HepG2 (cell line): ENCODE measurements around the gene FMNL2. TPM values are rescaled to one million over a fixed set of nuclear protein-coding genes. Genes with fewer than 3 reads are reported as not detected.

Source experiments
- KMT2A ChIP-seq: sonication (generic); formaldehyde crosslinking; IDR thresholded peaks from 2 replicates; pipeline ENCODE4 v1.4.0; 2020; ENCODE audit warnings: missing genetic modification reagents
- MED13 ChIP-seq: sonication (generic); formaldehyde crosslinking; IDR thresholded peaks from 2 replicates; pipeline ENCODE4 v1.5.0; 2020; ENCODE audit warnings: missing genetic modification reagents
- MED8 ChIP-seq: sonication (generic); formaldehyde crosslinking; IDR thresholded peaks from 2 replicates; pipeline ENCODE4 v1.8.1; 2023; ENCODE audit warnings: mild to moderate bottlenecking, missing genetic modification reagents; ENCODE audit not compliant: insufficient replicate concordance
- MIER3 ChIP-seq: IDR thresholded peaks from 2 replicates; pipeline ENCODE4 v1.6.1; 2016; ENCODE audit warnings: missing compliant biosample characterization, borderline replicate concordance
- NFYB ChIP-seq: sonication (generic); formaldehyde crosslinking; IDR thresholded peaks from 2 replicates; pipeline ENCODE4 v1.4.0; 2020; ENCODE audit warnings: missing genetic modification reagents
- NPAS2 ChIP-seq: sonication (generic); formaldehyde crosslinking; IDR thresholded peaks from 2 replicates; pipeline ENCODE4 v1.8.0; 2022; ENCODE audit warnings: mild to moderate bottlenecking, missing genetic modification reagents, borderline replicate concordance
- ONECUT2 ChIP-seq: sonication (generic); formaldehyde crosslinking; IDR thresholded peaks from 2 replicates; pipeline ENCODE4 v1.4.0; 2020; ENCODE audit warnings: missing genetic modification reagents
- RBFOX2 ChIP-seq: fragments of 200-400 bp; formaldehyde crosslinking; IDR thresholded peaks from 2 replicates; pipeline ENCODE4 v1.6.1; 2017; ENCODE audit warnings: low read depth, mild to moderate bottlenecking, low read length
- RFX1 ChIP-seq: fragments of 450-650 bp; IDR thresholded peaks from 2 replicates; pipeline ENCODE4 v1.6.1; 2017
- SNAI1 ChIP-seq: sonication (generic); formaldehyde crosslinking; IDR thresholded peaks from 2 replicates; pipeline ENCODE4 v1.5.0; 2020; ENCODE audit warnings: mild to moderate bottlenecking, missing genetic modification reagents, borderline replicate concordance
- TAF15 ChIP-seq: fragments of 200-400 bp; formaldehyde crosslinking; IDR thresholded peaks from one replicate; pipeline ENCODE4 v1.6.1; 2018; ENCODE audit warnings: mild to moderate bottlenecking, low read depth, low read length; ENCODE audit not compliant: poor library complexity, severe bottlenecking
- TGIF2 ChIP-seq: IDR thresholded peaks from 2 replicates; pipeline ENCODE4 v1.6.1; 2016; ENCODE audit warnings: control low read depth, missing compliant biosample characterization
- THAP11 ChIP-seq: IDR thresholded peaks from 2 replicates; pipeline ENCODE4 v1.6.1; 2016; ENCODE audit warnings: missing biosample characterization, missing genetic modification reagents
- THYN1 ChIP-seq: sonication (generic); formaldehyde crosslinking; IDR thresholded peaks from 2 replicates; pipeline ENCODE4 v1.8.1; 2023; ENCODE audit warnings: low read depth, mild to moderate bottlenecking, moderate library complexity, missing genetic modification reagents, borderline replicate concordance
- XBP1 ChIP-seq: sonication (generic); formaldehyde crosslinking; IDR thresholded peaks from 2 replicates; pipeline ENCODE4 v1.5.0; 2020; ENCODE audit warnings: missing genetic modification reagents
- ZFP36L1 ChIP-seq: sonication (generic); formaldehyde crosslinking; IDR thresholded peaks from 2 replicates; pipeline ENCODE4 v1.8.0; 2022; ENCODE audit warnings: mild to moderate bottlenecking, missing genetic modification reagents, moderate library complexity
- ZMYM2 ChIP-seq: sonication (generic); formaldehyde crosslinking; IDR thresholded peaks from 2 replicates; pipeline ENCODE4 v1.8.0; 2022; ENCODE audit warnings: mild to moderate bottlenecking, missing genetic modification reagents
- ZNF124 ChIP-seq: sonication (generic); formaldehyde crosslinking; IDR thresholded peaks from 2 replicates; pipeline ENCODE4 v1.4.0; 2020; ENCODE audit warnings: missing genetic modification reagents
- ZNF263 ChIP-seq: sonication (generic); formaldehyde crosslinking; IDR thresholded peaks from 2 replicates; pipeline ENCODE4 v1.4.0; 2020; ENCODE audit warnings: missing genetic modification reagents
- ZNF367 ChIP-seq: sonication (generic); formaldehyde crosslinking; IDR thresholded peaks from 2 replicates; pipeline ENCODE4 v1.4.0; 2020; ENCODE audit warnings: missing genetic modification reagents, borderline replicate concordance
- ZNF451 ChIP-seq: sonication (generic); formaldehyde crosslinking; IDR thresholded peaks from 2 replicates; pipeline ENCODE4 v1.5.0; 2020; ENCODE audit warnings: mild to moderate bottlenecking, missing genetic modification reagents
- ZNF607 ChIP-seq: sonication (generic); formaldehyde crosslinking; IDR thresholded peaks from 2 replicates; pipeline ENCODE4 v1.5.1; 2020; ENCODE audit warnings: missing genetic modification reagents, mild to moderate bottlenecking, borderline replicate concordance
- ZNF644 ChIP-seq: IDR thresholded peaks from 2 replicates; pipeline ENCODE4 v1.6.1; 2016; ENCODE audit warnings: low read depth
- ZNF782 ChIP-seq: sonication (generic); formaldehyde crosslinking; IDR thresholded peaks from 2 replicates; pipeline ENCODE4 v1.4.0; 2020; ENCODE audit warnings: missing genetic modification reagents, mild to moderate bottlenecking, borderline replicate concordance
- polyA plus RNA-seq, 8 experiments: library from polyadenylated mRNA; depleted of rRNA in 3 of 8; stranded (reverse) in 7 of 8; unstranded in 1 of 8; fragments of >200 nt; fragmentation: Illumina TruSeq in 4 of 8; extraction: Trizol in 4 of 8; gene quantifications; 2 replicates each; pipeline versions ENCODE4 v1.2.1 to v1.2.3, GENCODE V29; 2011 to 2016; ENCODE audit warnings: low read depth in 4 of 8, missing spikeins in 1 of 8, mixed read lengths in 1 of 8; ENCODE audit not compliant: insufficient read depth in 1 of 8
- total RNA-seq, 5 experiments: library from RNA; depleted of rRNA; stranded (reverse); fragments of >200 nt; fragmentation: Illumina TruSeq; extraction: Trizol; gene quantifications; 2 replicates each; pipeline ENCODE4 v1.2.3, GENCODE V29; 2016; ENCODE audit warnings: low read depth in 1 of 5
- TF ChIP-seq, protein P1 (sequence below): sonication (generic); formaldehyde crosslinking; IDR thresholded peaks from 2 replicates; pipeline ENCODE4 v1.4.0; 2020; ENCODE audit warnings: missing genetic modification reagents
- TF ChIP-seq, protein P2 (sequence below): sonication (generic); formaldehyde crosslinking; IDR thresholded peaks from 2 replicates; pipeline ENCODE4 v1.8.1; 2023; ENCODE audit warnings: mild to moderate bottlenecking, missing genetic modification reagents
- TF ChIP-seq, protein P3 (sequence below): sonication (generic); formaldehyde crosslinking; IDR thresholded peaks from 2 replicates; pipeline ENCODE4 v1.5.1; 2020; ENCODE audit warnings: missing genetic modification reagents, mild to moderate bottlenecking, borderline replicate concordance
- TF ChIP-seq, protein P4 (sequence below): sonication (generic); formaldehyde crosslinking; IDR thresholded peaks from 2 replicates; pipeline ENCODE4 v1.4.0; 2020; ENCODE audit warnings: missing genetic modification reagents, borderline replicate concordance

FMNL2 gene
- total and polyA plus RNA-seq, 2 of the 13 experiments (the other 11 are each of a cell fraction or from before 2014, with no cell fraction given): 66.5 to 67.7 TPM

DNA sequence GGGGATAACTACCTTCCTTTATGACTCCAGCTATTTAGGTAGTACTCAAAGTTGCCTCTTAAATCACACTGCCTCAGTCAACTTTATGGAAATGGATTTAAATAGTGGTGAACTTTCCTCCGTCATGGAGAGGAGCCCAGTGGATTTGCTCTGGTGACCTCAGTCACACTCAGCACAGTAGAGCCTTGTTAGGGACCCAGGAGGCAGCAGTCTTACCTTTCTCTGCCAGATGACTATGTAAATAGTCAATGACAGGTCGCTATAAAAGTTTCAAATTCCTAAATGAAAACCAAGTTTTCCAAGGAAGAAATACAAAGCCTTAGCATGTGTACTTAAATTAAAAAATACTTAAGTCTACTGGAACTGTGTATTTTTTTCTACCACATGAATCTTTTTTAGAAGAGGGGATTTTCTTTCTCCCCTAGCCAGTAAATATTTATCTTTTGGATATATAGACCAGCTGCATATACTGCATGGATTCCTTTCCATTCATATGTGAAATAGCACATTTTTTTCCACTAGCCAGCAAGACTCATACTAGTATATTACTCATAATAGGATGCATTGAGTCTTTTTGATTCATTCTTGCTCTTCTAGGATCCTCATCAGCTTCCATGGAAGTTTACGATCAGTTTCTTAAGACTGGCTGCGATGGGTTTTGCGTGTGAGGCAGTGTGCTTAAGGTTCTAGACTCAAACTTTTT is 147.1 kb downstream of the FMNL2 start (continued):
- TF ChIP-seq ZNF607 (CRISPR knock-in tag): no peak
- TF ChIP-seq ZNF644 (CRISPR knock-in tag): peak; percentile 96
- TF ChIP-seq SNAI1 (CRISPR knock-in tag): no peak
- no peak for TF ChIP-seq ONECUT2
- TF ChIP-seq ZNF263 (CRISPR knock-in tag): no peak
- TF ChIP-seq KMT2A (CRISPR knock-in tag): no peak
- TF ChIP-seq ZFP36L1 (CRISPR knock-in tag): no peak
- no peak for TF ChIP-seq TGIF2 (CRISPR knock-in tag)
- TF ChIP-seq RBFOX2: no peak
- no peak for TF ChIP-seq NPAS2 (CRISPR knock-in tag)
- no peak for TF ChIP-seq ZNF124 (CRISPR knock-in tag)
- no peak for TF ChIP-seq XBP1 (CRISPR knock-in tag)
- TF ChIP-seq ZNF451 (CRISPR knock-in tag): no peak
- no peak for TF ChIP-seq RFX1
- TF ChIP-seq ZNF782 (CRISPR knock-in tag): no peak
- TF ChIP-seq, protein P1, sequence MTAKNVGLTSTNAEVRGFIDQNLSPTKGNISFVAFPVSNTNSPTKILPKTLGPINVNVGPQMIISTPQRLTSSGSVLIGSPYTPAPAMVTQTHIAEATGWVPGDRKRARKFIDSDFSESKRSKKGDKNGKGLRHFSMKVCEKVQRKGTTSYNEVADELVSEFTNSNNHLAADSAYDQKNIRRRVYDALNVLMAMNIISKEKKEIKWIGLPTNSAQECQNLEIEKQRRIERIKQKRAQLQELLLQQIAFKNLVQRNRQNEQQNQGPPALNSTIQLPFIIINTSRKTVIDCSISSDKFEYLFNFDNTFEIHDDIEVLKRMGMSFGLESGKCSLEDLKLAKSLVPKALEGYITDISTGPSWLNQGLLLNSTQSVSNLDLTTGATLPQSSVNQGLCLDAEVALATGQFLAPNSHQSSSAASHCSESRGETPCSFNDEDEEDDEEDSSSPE (CRISPR knock-in tag): no peak
- TF ChIP-seq, protein P2, sequence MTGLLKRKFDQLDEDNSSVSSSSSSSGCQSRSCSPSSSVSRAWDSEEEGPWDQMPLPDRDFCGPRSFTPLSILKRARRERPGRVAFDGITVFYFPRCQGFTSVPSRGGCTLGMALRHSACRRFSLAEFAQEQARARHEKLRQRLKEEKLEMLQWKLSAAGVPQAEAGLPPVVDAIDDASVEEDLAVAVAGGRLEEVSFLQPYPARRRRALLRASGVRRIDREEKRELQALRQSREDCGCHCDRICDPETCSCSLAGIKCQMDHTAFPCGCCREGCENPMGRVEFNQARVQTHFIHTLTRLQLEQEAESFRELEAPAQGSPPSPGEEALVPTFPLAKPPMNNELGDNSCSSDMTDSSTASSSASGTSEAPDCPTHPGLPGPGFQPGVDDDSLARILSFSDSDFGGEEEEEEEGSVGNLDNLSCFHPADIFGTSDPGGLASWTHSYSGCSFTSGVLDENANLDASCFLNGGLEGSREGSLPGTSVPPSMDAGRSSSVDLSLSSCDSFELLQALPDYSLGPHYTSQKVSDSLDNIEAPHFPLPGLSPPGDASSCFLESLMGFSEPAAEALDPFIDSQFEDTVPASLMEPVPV (CRISPR knock-in tag): no peak
- TF ChIP-seq, protein P3, sequence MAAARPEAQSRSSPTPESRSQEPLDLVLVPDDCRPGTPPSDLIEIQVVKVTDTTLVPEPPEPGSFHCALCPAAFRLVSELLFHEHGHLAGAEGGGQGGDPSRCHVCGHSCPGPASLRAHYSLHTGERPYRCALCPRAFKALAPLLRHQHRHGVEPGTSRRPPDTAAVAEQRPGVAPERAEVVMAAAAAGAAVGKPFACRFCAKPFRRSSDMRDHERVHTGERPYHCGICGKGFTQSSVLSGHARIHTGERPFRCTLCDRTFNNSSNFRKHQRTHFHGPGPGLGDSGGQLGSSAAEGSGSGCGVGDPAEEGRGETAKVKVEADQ: no peak
- TF ChIP-seq ZMYM2 (CRISPR knock-in tag): no peak
- TF ChIP-seq MIER3 (CRISPR knock-in tag): 0 out of 2 replicates have a peak, but pooled peaks have one; percentile 31
- TF ChIP-seq TAF15: no peak
- no peak for TF ChIP-seq ZNF367 (CRISPR knock-in tag)
- no peak for TF ChIP-seq MED8 (CRISPR knock-in tag)
- TF ChIP-seq, protein P4, sequence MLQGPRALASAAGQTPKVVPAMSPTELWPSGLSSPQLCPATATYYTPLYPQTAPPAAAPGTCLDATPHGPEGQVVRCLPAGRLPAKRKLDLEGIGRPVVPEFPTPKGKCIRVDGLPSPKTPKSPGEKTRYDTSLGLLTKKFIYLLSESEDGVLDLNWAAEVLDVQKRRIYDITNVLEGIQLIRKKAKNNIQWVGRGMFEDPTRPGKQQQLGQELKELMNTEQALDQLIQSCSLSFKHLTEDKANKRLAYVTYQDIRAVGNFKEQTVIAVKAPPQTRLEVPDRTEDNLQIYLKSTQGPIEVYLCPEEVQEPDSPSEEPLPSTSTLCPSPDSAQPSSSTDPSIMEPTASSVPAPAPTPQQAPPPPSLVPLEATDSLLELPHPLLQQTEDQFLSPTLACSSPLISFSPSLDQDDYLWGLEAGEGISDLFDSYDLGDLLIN (CRISPR knock-in tag): no peak
- no peak for TF ChIP-seq NFYB
- no peak for TF ChIP-seq MED13 (CRISPR knock-in tag)
- no peak for TF ChIP-seq THYN1 (CRISPR knock-in tag)
- peak; percentile 40; the same call in 1 of the 2 replicates for TF ChIP-seq THAP11 (CRISPR knock-in tag)
